WTC11 (cell line): ENCODE data around the gene BNC2. TPM values are rescaled to one million over a fixed set of nuclear protein-coding genes. Genes with fewer than 3 reads are reported as not detected.

ENCODE experiments used
- ATAC-seq: fragments of 200-7000 bp; cut with Tn5 transposase; 2 replicates; pipeline ENCODE4 v1.10.0; 2021; ENCODE audit warnings: mild to moderate bottlenecking, moderate library complexity
- CTCF ChIA-PET: fragments of 300-600 bp; sonication (Branson Sonifier 250); formaldehyde crosslinking; loops from one replicate; lab custom pipeline; 2021; ENCODE audit warnings: antibody characterized with exemption; lab: Charles Lee
- POLR2A ChIA-PET: fragments of 350-600 bp; sonication (Branson Sonifier 250); formaldehyde crosslinking; loops from one replicate; lab custom pipeline; 2021; ENCODE audit warnings: antibody characterized with exemption; lab: Charles Lee
- DNase-seq: peaks from one replicate; pipeline ENCODE4 v3.0.0; 2021; ENCODE audit warnings: low spot score
- H3K27ac Mint-ChIP-seq: 2 replicates; pipeline ENCODE4 v1.8.0; 2021; ENCODE audit warnings: mixed read lengths
- H3K27me3 Mint-ChIP-seq: 2 replicates; pipeline ENCODE4 v1.8.0; 2021; ENCODE audit warnings: low read depth, mild to moderate bottlenecking, moderate library complexity, mixed read lengths
- H3K36me3 Mint-ChIP-seq: 2 replicates; pipeline ENCODE4 v1.8.0; 2021; ENCODE audit warnings: mixed read lengths
- H3K4me1 Mint-ChIP-seq: 2 replicates; pipeline ENCODE4 v1.8.0; 2022; ENCODE audit warnings: mixed read lengths
- H3K4me3 Mint-ChIP-seq: 2 replicates; pipeline ENCODE4 v1.8.0; 2021; ENCODE audit warnings: mild to moderate bottlenecking, moderate library complexity, mixed read lengths
- H3K9me3 Mint-ChIP-seq: 2 replicates; pipeline ENCODE4 v1.8.0; 2021; ENCODE audit warnings: mixed read lengths
- CBFB ChIP-seq: sonication (generic); formaldehyde crosslinking; IDR thresholded peaks from 2 replicates; pipeline ENCODE4 v1.8.1; 2022; ENCODE audit warnings: mild to moderate bottlenecking, low read depth, missing genetic modification reagents
- CREB1 ChIP-seq: sonication (generic); formaldehyde crosslinking; IDR thresholded peaks from 2 replicates; pipeline ENCODE4 v1.8.0; 2023; ENCODE audit warnings: mild to moderate bottlenecking, missing genetic modification reagents
- E2F1 ChIP-seq: sonication (generic); formaldehyde crosslinking; IDR thresholded peaks from 2 replicates; pipeline ENCODE4 v1.8.0; 2022; ENCODE audit warnings: mild to moderate bottlenecking, missing genetic modification reagents
- E2F5 ChIP-seq: sonication (generic); formaldehyde crosslinking; IDR thresholded peaks from 2 replicates; pipeline ENCODE4 v1.8.1; 2022; ENCODE audit warnings: mild to moderate bottlenecking, moderate library complexity, missing genetic modification reagents
- ESRRA ChIP-seq: sonication (generic); formaldehyde crosslinking; IDR thresholded peaks from 2 replicates; pipeline ENCODE4 v1.8.1; 2022; ENCODE audit warnings: mild to moderate bottlenecking, missing genetic modification reagents, borderline replicate concordance
- FOXP4 ChIP-seq: sonication (generic); formaldehyde crosslinking; IDR thresholded peaks from 2 replicates; pipeline ENCODE4 v1.8.0; 2022; ENCODE audit warnings: mild to moderate bottlenecking, missing genetic modification reagents
- IRF2 ChIP-seq: sonication (generic); formaldehyde crosslinking; IDR thresholded peaks from 2 replicates; pipeline ENCODE4 v1.8.0; 2022; ENCODE audit warnings: low read depth, missing genetic modification reagents, borderline replicate concordance
- MAX ChIP-seq: sonication (generic); formaldehyde crosslinking; IDR thresholded peaks from 2 replicates; pipeline ENCODE4 v1.8.0; 2022; ENCODE audit warnings: mild to moderate bottlenecking, missing genetic modification reagents
- MLX ChIP-seq: sonication (generic); formaldehyde crosslinking; IDR thresholded peaks from 2 replicates; pipeline ENCODE4 v1.8.1; 2023; ENCODE audit warnings: mild to moderate bottlenecking, missing genetic modification reagents, moderate library complexity
- MYBL2 ChIP-seq: sonication (generic); formaldehyde crosslinking; IDR thresholded peaks from 2 replicates; pipeline ENCODE4 v1.8.1; 2023; ENCODE audit warnings: mild to moderate bottlenecking, moderate library complexity, missing genetic modification reagents
- PRDM15 ChIP-seq: sonication (generic); formaldehyde crosslinking; IDR thresholded peaks from 2 replicates; pipeline ENCODE4 v1.8.0; 2022; ENCODE audit warnings: missing genetic modification reagents
- RELA ChIP-seq: sonication (generic); formaldehyde crosslinking; IDR thresholded peaks from 2 replicates; pipeline ENCODE4 v1.8.1; 2022; ENCODE audit warnings: missing genetic modification reagents, mild to moderate bottlenecking, borderline replicate concordance
- SP1 ChIP-seq: sonication (generic); formaldehyde crosslinking; conservative IDR thresholded peaks from 2 replicates; pipeline ENCODE4 v1.8.1; 2022; ENCODE audit warnings: missing genetic modification reagents
- TP53 ChIP-seq: sonication (generic); formaldehyde crosslinking; IDR thresholded peaks from 2 replicates; pipeline ENCODE4 v1.8.1; 2023; ENCODE audit warnings: mild to moderate bottlenecking, missing genetic modification reagents
- ZBTB43 ChIP-seq: sonication (generic); formaldehyde crosslinking; IDR thresholded peaks from 2 replicates; pipeline ENCODE4 v1.8.1; 2023; ENCODE audit warnings: mild to moderate bottlenecking, missing genetic modification reagents
- ZNF219 ChIP-seq: sonication (generic); formaldehyde crosslinking; IDR thresholded peaks from 2 replicates; pipeline ENCODE4 v1.8.0; 2023; ENCODE audit warnings: missing genetic modification reagents, mild to moderate bottlenecking, borderline replicate concordance
- ZNF232 ChIP-seq: sonication (generic); formaldehyde crosslinking; IDR thresholded peaks from 2 replicates; pipeline ENCODE4 v1.8.0; 2022; ENCODE audit warnings: mild to moderate bottlenecking, missing genetic modification reagents
- ZNF263 ChIP-seq: sonication (generic); formaldehyde crosslinking; IDR thresholded peaks from 2 replicates; pipeline ENCODE4 v1.8.1; 2022; ENCODE audit warnings: low read depth, mild to moderate bottlenecking, moderate library complexity, missing genetic modification reagents
- ZNF416 ChIP-seq: fragments of 250-450 bp; sonication (Bioruptor Pico); IDR thresholded peaks from 2 replicates; pipeline ENCODE4 v1.9.0; 2021; ENCODE audit warnings: mild to moderate bottlenecking, inconsistent platforms
- ZNF671 ChIP-seq: fragments of 250-450 bp; sonication (Bioruptor Pico); IDR thresholded peaks from 2 replicates; pipeline ENCODE4 v1.8.0; 2021; ENCODE audit warnings: mild to moderate bottlenecking
- total RNA-seq: library from RNA; stranded (reverse); gene quantifications from 3 replicates; pipeline ENCODE4 v1.2.3, GENCODE V29; 2021

Gene BNC2
- total RNA-seq, 1 experiment from 2014 or later, result 33.3 TPM

- ChIA-PET CTCF (interaction anchor here (0.8 kb wide), 1 partner anchor 23 kb away, joined by 3 read pairs; no protein-coding TSS in a partner anchor), POLR2A (interaction anchor here (1.0 kb wide), 1 partner anchor 15 kb away, joined by 3 read pairs; no protein-coding TSS in a partner anchor)
- no peaks in the 10 kb centered on the region for H3K36me3 Mint-ChIP-seq
- H3K9me3 Mint-ChIP-seq, result no peaks in the 10 kb centered on the region
- H3K4me1 Mint-ChIP-seq, result peaks cover 74% of the 10 kb centered on the region
- DNase-seq, result no peak
- peak overlapping the region; percentile 94 for H3K4me3 Mint-ChIP-seq
- H3K27me3 Mint-ChIP-seq, result no peaks in the 10 kb centered on the region; the same call in 1 of the 2 replicates
- TF ChIP-seq ZNF219, result no peak
- no peak for TF ChIP-seq E2F5 (CRISPR knock-in tag)
- TF ChIP-seq MAX (CRISPR knock-in tag), result no peak
- peak overlapping the region; percentile 96 for H3K27ac Mint-ChIP-seq
- ATAC-seq, result no peak; the same call in 1 of the 2 replicates
These were observed 142.9 kb downstream of the BNC2 start for GRCh38 chr9:16727452-16728136.

- DNase-seq (peak; percentile 82), ATAC-seq (peak; percentile 84)
- POLR2A ChIA-PET, result no interaction called here
- Mint-ChIP-seq H3K9me3 (no peaks in the 10 kb centered on the region), H3K4me3 (peak overlapping the region; percentile 94), H3K27ac (peak overlapping the region; percentile 99), H3K36me3 (no peaks in the 10 kb centered on the region), H3K27me3 (no peaks in the 10 kb centered on the region), H3K4me1 (peaks cover 72% of the 10 kb centered on the region)
- CTCF ChIA-PET, result interaction anchor here (1.5 kb wide), 1 partner anchor 152 kb away, joined by 3 read pairs; no protein-coding TSS in a partner anchor
- peak; percentile 68; the same call in 1 of the 2 replicates for TF ChIP-seq ZBTB43 (CRISPR knock-in tag)
- TF ChIP-seq E2F1 (CRISPR knock-in tag), result no peak
- peak; percentile 79; the same call in 1 of the 2 replicates for TF ChIP-seq RELA (CRISPR knock-in tag)
- peak; percentile 76; the same call in 1 of the 2 replicates for TF ChIP-seq CBFB
- no peak for TF ChIP-seq ZNF232
- no peak for TF ChIP-seq MLX
- TF ChIP-seq MAX (CRISPR knock-in tag), result peak; percentile 75
- TF ChIP-seq ESRRA (CRISPR knock-in tag), result peak; percentile 52; the same call in 1 of the 2 replicates
- TF ChIP-seq SP1, result peak; percentile 52
- 0 out of 2 replicates have a peak, but pooled peaks have one; percentile 81 for TF ChIP-seq MYBL2
- TF ChIP-seq ZNF263 (CRISPR knock-in tag), result peak; percentile 66; the same call in 1 of the 2 replicates
- TF ChIP-seq CREB1, result 0 out of 2 replicates have a peak, but pooled peaks have one; percentile 40
- peak; percentile 47; the same call in 1 of the 2 replicates for TF ChIP-seq TP53 (CRISPR knock-in tag)
- TF ChIP-seq PRDM15, result peak; percentile 8; the same call in 1 of the 2 replicates
- TF ChIP-seq ZNF416, result 0 out of 2 replicates have a peak, but pooled peaks have one; percentile 11
- TF ChIP-seq ZNF671 (CRISPR knock-in tag), result no peak
- TF ChIP-seq FOXP4 (CRISPR knock-in tag), result peak; percentile 29; the same call in 1 of the 2 replicates
- no peak for TF ChIP-seq IRF2 (CRISPR knock-in tag)
These were observed 143.6 kb downstream of the BNC2 start for GRCh38 chr9:16726718-16727451.
